Karpas-422 (cell line): ENCODE results near the gene RELA. TPM values are rescaled to one million over a fixed set of nuclear protein-coding genes. Genes with fewer than 3 reads are reported as not detected.

ENCODE experiments used
- DNase-seq: peaks from one replicate; pipeline ENCODE4 v3.0.0-alpha.2; 2015
- H2AFZ ChIP-seq: fragments of 200-600 bp; sonication (generic); 2 replicates; pipeline ENCODE4 v1.6.1; 2014; ENCODE audit warnings: antibody characterized with exemption, low read length, mixed read lengths
- H3K27ac ChIP-seq: fragments of 200-600 bp; sonication (generic); 2 replicates; pipeline ENCODE4 v1.5.1; 2014; ENCODE audit warnings: mild to moderate bottlenecking, low read length, moderate library complexity
- H3K27me3 ChIP-seq: fragments of 200-600 bp; sonication (generic); 2 replicates; pipeline ENCODE4 v1.6.1; 2014; ENCODE audit warnings: low read length, mixed read lengths
- H3K36me3 ChIP-seq: fragments of 200-600 bp; sonication (generic); 2 replicates; pipeline ENCODE4 v1.6.1; 2014; ENCODE audit warnings: low read length, mixed read lengths; ENCODE audit not compliant: insufficient read depth
- H3K4me1 ChIP-seq: fragments of 200-600 bp; sonication (generic); 2 replicates; pipeline ENCODE4 v1.6.1; 2014; ENCODE audit warnings: mild to moderate bottlenecking, low read length, mixed read lengths
- H3K4me2 ChIP-seq: fragments of 200-600 bp; sonication (generic); 2 replicates; pipeline ENCODE4 v1.6.1; 2014; ENCODE audit warnings: low read length, low read depth, mild to moderate bottlenecking; ENCODE audit not compliant: poor library complexity, severe bottlenecking
- H3K4me3 ChIP-seq: fragments of 200-600 bp; sonication (generic); 2 replicates; pipeline ENCODE4 v1.5.1; 2014; ENCODE audit warnings: mild to moderate bottlenecking, antibody characterized with exemption, low read length, mixed read lengths
- H3K79me2 ChIP-seq: fragments of 200-600 bp; sonication (generic); 2 replicates; pipeline ENCODE4 v1.6.1; 2014; ENCODE audit warnings: mild to moderate bottlenecking, low read length, mixed read lengths
- H3K9ac ChIP-seq: fragments of 200-600 bp; sonication (generic); 2 replicates; pipeline ENCODE4 v1.6.0; 2014; ENCODE audit warnings: low read length
- H3K9me2 ChIP-seq: fragments of 200-600 bp; sonication (generic), shearing (Covaris generic); replicated peaks from 2 replicates; pipeline ENCODE4 v1.6.0; 2014; ENCODE audit warnings: mild to moderate bottlenecking, low read length, moderate library complexity; ENCODE audit not compliant: insufficient read depth
- H3K9me3 ChIP-seq: fragments of 300-700, 200-600 bp; sonication (generic); 2 replicates; pipeline ENCODE4 v1.6.1; 2014; ENCODE audit warnings: low read length, mixed read lengths
- H4K20me1 ChIP-seq: fragments of 200-600 bp; sonication (generic); 2 replicates; pipeline ENCODE4 v1.6.1; 2014; ENCODE audit warnings: mild to moderate bottlenecking, antibody characterized with exemption, low read length, low read depth; ENCODE audit not compliant: insufficient read depth
- small RNA-seq: library from RNA; depleted of rRNA; stranded (forward); fragments of <200 nt; gene quantifications from one replicate; pipeline ENCODE3, GENCODE V24; 2014
- total RNA-seq: library from RNA; depleted of rRNA; stranded (reverse); fragments of >200 nt; shearing (Covaris generic); gene quantifications from 2 replicates; pipeline ENCODE4 v1.2.3, GENCODE V29; 2014; ENCODE audit warnings: low replicate concordance; rRNA removed

RELA gene
- total RNA-seq, 1 experiment from 2014 or later = 44.0 TPM

- no peaks in the 10 kb centered on the region for H3K9me3 ChIP-seq
- H2AFZ ChIP-seq = no peak overlapping the region
- DNase-seq = no peak
- H3K27me3 ChIP-seq = no peaks in the 10 kb centered on the region
- no peak overlapping the region for H3K4me3 ChIP-seq
- no peaks in the 10 kb centered on the region for H3K79me2 ChIP-seq
- H3K27ac ChIP-seq = no peak overlapping the region
- H4K20me1 ChIP-seq = no peaks in the 10 kb centered on the region
- no peak overlapping the region for H3K4me2 ChIP-seq
- peaks cover 15% of the 10 kb centered on the region for H3K36me3 ChIP-seq
- no peak overlapping the region for H3K9ac ChIP-seq
- H3K9me2 ChIP-seq = no peaks in the 10 kb centered on the region
- no peaks in the 10 kb centered on the region for H3K4me1 ChIP-seq
Observed at GRCh38 chr11:65604258-65604657, 58.5 kb downstream of the RELA start.

Small RNAs within 50 kb of the gene (small RNA-seq; reads per million reads assigned to genes)
- gene MIR4489 = not detected
- not detected for gene MIR4690
- gene RN7SL309P = not detected

Other genes starting within 250 kb of the RELA start
- 36.5 and 74.7 TPM in 2 replicates for gene NEAT1, start 240.1 kb downstream of the RELA start, total RNA-seq
- 3,783 and 4,167 TPM in 2 replicates for gene MALAT1, start 163.9 kb downstream of the RELA start, total RNA-seq
- gene SCYL1, start 137.8 kb downstream of the RELA start, total RNA-seq = 39.1 and 79.0 TPM in 2 replicates
- gene LTBP3, start 104.6 kb downstream of the RELA start, total RNA-seq = 1.3 and 6.8 TPM in 2 replicates
- gene ZNRD2, start 92.4 kb downstream of the RELA start, total RNA-seq = 31.7 and 49.4 TPM in 2 replicates
- gene FAM89B, start 90.4 kb downstream of the RELA start, total RNA-seq = 14.2 and 21.9 TPM in 2 replicates
- gene EHBP1L1, start 86.9 kb downstream of the RELA start, total RNA-seq = 19.9 and 75.1 TPM in 2 replicates
- gene KCNK7, start 67.1 kb downstream of the RELA start, total RNA-seq = 0.25 and 0.48 TPM in 2 replicates
- gene MAP3K11, start 48.7 kb downstream of the RELA start, total RNA-seq = 11.8 and 28.0 TPM in 2 replicates
- 20.4 and 28.5 TPM in 2 replicates for gene PCNX3, start 47.1 kb downstream of the RELA start, total RNA-seq
- 74.6 and 123 TPM in 2 replicates for gene SIPA1, start 24.8 kb downstream of the RELA start, total RNA-seq
- 17.8 and 23.9 TPM in 2 replicates for gene KAT5, start 49.3 kb upstream of the RELA start, total RNA-seq
- gene RNASEH2C, start 57.9 kb upstream of the RELA start, total RNA-seq = 70.7 and 133 TPM in 2 replicates
- gene AP5B1, start 118.1 kb upstream of the RELA start, total RNA-seq = 11.1 and 19.8 TPM in 2 replicates
- not detected in 2 replicates for gene OVOL1, start 124.1 kb upstream of the RELA start, total RNA-seq
- not detected in 2 replicates for gene SNX32, start 171.0 kb upstream of the RELA start, total RNA-seq
- 514 and 827 TPM in 2 replicates for gene CFL1, start 195.3 kb upstream of the RELA start, total RNA-seq
- gene MUS81, start 197.5 kb upstream of the RELA start, total RNA-seq = 41.3 and 89.0 TPM in 2 replicates
- gene EFEMP2, start 209.9 kb upstream of the RELA start, total RNA-seq = 1.3 and 2.6 TPM in 2 replicates
- not detected in 2 replicates for gene CTSW, start 216.9 kb upstream of the RELA start, total RNA-seq
- gene FIBP, start 225.6 kb upstream of the RELA start, total RNA-seq = 207 and 248 TPM in 2 replicates
- gene CCDC85B, start 227.8 kb upstream of the RELA start, total RNA-seq = 21.3 and 56.7 TPM in 2 replicates
- not detected in 2 replicates for gene FOSL1, start 237.5 kb upstream of the RELA start, total RNA-seq